ENCODE results near the gene PGLYRP4. TPM values are rescaled to one million over a fixed set of nuclear protein-coding genes. Genes with fewer than 3 reads are reported as not detected.

PGLYRP4 gene
- total and polyA plus RNA-seq, 9 donors: not detected

DNA sequence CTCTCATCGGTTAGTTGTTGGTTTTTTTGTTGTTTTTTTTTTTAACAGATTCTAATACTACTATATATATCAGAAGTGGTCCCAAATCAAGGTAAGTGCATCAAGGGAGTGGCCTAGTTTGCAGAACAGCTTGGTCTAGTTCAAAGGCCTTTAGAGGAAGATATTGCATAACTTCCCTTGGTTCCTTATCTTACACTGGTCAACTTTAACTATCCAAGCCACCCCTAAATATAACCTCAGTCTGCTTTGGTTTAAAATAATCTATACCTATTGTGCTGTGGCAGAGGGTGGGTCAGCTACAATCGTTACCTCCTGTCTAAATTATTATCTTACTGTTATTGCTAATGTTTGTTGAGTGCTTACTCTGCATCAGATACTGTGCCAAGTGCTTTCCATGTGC, 19.9 kb upstream of the PGLYRP4 start:
- Histone ChIP-seq H3K4me3 (no peak overlapping the region), H3K27ac (no peak overlapping the region), H3K4me1 (ENCODE audit: insufficient read depth) (no peaks in the 10 kb centered on the region), H3K27me3 (no peaks in the 10 kb centered on the region), H3K36me3 (no peaks in the 10 kb centered on the region), H3K9me3 (no peaks in the 10 kb centered on the region)
- no peak for DNase-seq
- intact Hi-C loops (cut with DNase I): no loop called here
- 31 to 62% (median 36%) methylated on average over 2 of the region's 2 CpGs for WGBS, 3 donors
- TF ChIP-seq EP300 (IDR thresholded peaks at IDR 0.05) (no peak), POLR2A (IDR thresholded peaks at IDR 0.05) (no peak)
- TF ChIP-seq, protein P1, sequence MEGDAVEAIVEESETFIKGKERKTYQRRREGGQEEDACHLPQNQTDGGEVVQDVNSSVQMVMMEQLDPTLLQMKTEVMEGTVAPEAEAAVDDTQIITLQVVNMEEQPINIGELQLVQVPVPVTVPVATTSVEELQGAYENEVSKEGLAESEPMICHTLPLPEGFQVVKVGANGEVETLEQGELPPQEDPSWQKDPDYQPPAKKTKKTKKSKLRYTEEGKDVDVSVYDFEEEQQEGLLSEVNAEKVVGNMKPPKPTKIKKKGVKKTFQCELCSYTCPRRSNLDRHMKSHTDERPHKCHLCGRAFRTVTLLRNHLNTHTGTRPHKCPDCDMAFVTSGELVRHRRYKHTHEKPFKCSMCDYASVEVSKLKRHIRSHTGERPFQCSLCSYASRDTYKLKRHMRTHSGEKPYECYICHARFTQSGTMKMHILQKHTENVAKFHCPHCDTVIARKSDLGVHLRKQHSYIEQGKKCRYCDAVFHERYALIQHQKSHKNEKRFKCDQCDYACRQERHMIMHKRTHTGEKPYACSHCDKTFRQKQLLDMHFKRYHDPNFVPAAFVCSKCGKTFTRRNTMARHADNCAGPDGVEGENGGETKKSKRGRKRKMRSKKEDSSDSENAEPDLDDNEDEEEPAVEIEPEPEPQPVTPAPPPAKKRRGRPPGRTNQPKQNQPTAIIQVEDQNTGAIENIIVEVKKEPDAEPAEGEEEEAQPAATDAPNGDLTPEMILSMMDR (IDR thresholded peaks at IDR 0.05): no peak

DNA sequence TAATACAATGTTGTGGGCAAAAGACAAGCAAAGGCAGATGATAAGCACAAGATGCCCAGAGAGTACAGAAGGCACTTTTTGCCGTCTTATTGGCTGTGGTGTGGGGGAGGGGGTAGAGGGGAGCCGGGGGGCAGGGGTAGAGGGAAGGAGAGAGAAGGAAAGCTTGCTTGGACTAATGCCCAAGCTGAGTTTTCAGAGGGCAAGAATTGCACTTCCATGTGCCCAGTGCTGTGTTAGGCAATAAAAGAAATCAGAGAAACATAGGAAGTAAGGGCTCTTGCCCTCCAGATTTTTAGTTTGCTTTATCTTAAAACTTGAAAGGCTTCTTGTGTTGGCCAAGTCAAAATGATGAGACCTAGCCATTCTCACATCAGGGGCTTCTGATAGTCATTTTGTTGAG, 18.4 kb upstream of the PGLYRP4 start:
- H3K36me3 ChIP-seq: no peaks in the 10 kb centered on the region
- no peak overlapping the region for H3K4me3 ChIP-seq
- H3K27me3 ChIP-seq: no peaks in the 10 kb centered on the region
- H3K4me1 ChIP-seq (ENCODE audit: insufficient read depth): no peaks in the 10 kb centered on the region
- intact Hi-C loops (cut with DNase I): no loop called here
- H3K9me3 ChIP-seq: no peaks in the 10 kb centered on the region
- H3K27ac ChIP-seq: no peak overlapping the region
- 61 to 70% (median 68%) methylated on average over 2 of the region's 2 CpGs for WGBS, 3 donors
- no peak for DNase-seq
- no peak for TF ChIP-seq EP300 (IDR thresholded peaks at IDR 0.05)

DNA sequence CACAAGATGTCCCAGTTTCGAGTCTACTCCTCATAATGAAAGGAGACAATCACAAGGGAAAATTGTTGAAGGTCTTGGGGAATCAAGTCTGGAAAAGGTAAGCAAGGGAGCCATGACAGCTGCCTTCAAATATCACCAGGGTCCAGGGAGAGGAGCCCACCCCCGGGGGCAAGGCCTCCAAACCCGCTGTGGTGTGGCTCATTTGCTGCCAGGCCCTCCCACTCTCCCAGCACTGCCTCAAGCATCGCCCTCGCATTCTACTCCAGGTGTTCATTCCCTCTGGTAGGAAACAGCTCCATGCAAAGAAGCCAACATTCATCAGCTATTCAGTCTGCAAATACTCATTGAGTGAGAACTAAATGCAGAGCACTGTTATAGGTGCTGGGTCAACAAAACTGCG, 17.6 kb upstream of the PGLYRP4 start:
- Histone ChIP-seq H3K27me3 (no peaks in the 10 kb centered on the region), H3K4me3 (no peak overlapping the region), H3K9me3 (no peaks in the 10 kb centered on the region), H3K36me3 (no peaks in the 10 kb centered on the region), H3K27ac (no peak overlapping the region), H3K4me1 (ENCODE audit: insufficient read depth) (no peaks in the 10 kb centered on the region)
- TF ChIP-seq EP300 (IDR thresholded peaks at IDR 0.05): no peak
- TF ChIP-seq, protein P1 (IDR thresholded peaks at IDR 0.05): no peak
- intact Hi-C loops (cut with DNase I): no loop called here
- no peak for DNase-seq
- 76 to 84% (median 84%) methylated on average over 6 of the region's 6 CpGs for WGBS, 3 donors

DNA sequence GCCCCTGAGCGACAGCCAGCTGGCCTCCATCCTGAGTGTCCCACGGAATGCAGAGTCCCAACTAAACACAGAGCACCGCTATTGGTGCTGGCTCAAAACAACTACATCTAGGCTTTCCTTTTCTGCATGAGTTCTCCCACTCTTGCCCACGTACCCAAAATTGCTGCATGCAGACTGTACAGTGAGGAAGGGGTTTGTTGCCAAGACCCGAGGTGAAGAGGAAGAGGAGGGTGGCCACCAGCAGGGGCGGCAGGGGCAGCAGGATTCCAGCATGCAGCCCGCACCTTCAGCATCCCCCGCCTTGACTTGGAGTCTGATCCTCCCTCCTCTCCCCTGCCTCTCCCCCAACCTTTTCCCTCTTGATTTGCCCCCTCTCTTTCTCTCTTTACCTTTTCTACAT, 17.1 kb upstream of the PGLYRP4 start:
- no peaks in the 10 kb centered on the region for H3K4me1 ChIP-seq (ENCODE audit: insufficient read depth)
- DNase-seq: no peak
- intact Hi-C loops (cut with DNase I): no loop called here
- no peaks in the 10 kb centered on the region for H3K9me3 ChIP-seq
- H3K27me3 ChIP-seq: no peaks in the 10 kb centered on the region
- WGBS, 3 donors: 67 to 70% (median 69%) methylated on average over 8 of the region's 8 CpGs
- H3K36me3 ChIP-seq: no peaks in the 10 kb centered on the region
- H3K27ac ChIP-seq: no peak overlapping the region
- no peak overlapping the region for H3K4me3 ChIP-seq
- TF ChIP-seq POLR2A (IDR thresholded peaks at IDR 0.05) (no peak), EP300 (IDR thresholded peaks at IDR 0.05) (no peak)
- TF ChIP-seq, protein P1 (IDR thresholded peaks at IDR 0.05): no peak

DNA sequence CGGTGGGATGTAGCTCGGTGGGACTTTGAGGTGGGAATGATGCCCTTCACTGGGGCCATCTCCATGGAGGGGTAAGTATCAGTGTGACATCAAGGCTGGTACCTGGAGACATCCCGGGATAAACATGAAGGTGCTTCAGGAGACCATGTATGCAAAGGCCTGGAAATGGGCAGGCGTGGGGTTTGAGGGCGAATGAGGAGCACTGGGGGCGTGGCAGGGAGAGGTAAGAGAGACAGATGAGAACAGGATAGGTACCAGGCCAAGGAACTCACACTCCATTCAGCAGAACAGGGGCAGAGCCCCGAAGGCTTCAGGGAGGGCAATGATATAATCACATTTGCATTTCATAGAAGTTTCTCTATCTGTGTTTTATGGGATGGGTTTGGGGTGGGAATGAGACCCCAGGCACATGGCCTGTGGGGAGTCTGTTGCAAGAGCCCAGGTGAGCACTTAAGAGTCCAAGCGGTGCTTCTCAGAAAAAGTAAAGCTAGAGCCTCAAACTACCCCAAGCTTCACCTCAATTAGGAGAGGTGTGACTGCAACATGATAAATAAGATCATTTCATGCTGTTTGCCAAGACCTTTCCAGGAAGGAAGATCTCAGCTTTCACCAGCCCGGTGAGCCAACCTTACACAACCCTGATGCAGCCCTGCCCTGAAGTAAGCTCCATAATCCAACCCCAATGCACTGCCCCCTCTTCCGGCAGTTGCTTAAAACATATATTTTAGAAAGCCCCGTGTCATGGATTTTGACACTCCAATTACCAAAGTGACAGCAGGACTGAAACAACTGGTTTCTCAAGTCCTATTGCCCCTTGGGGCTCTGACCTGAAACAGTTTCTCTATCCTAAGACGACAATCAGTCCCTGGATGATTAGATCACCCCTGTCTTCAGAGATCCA, 16.4 kb upstream of the PGLYRP4 start:
- Histone ChIP-seq H3K27me3 (no peaks in the 10 kb centered on the region), H3K9me3 (no peaks in the 10 kb centered on the region), H3K36me3 (no peaks in the 10 kb centered on the region), H3K4me1 (ENCODE audit: insufficient read depth) (no peaks in the 10 kb centered on the region), H3K27ac (no peak overlapping the region), H3K4me3 (no peak overlapping the region)
- TF ChIP-seq EP300 (IDR thresholded peaks at IDR 0.05): no peak
- no peak for TF ChIP-seq POLR2A (IDR thresholded peaks at IDR 0.05)
- TF ChIP-seq, protein P1 (IDR thresholded peaks at IDR 0.05): no peak
- intact Hi-C loops (cut with DNase I): no loop called here
- WGBS, 3 donors: 80 to 84% (median 81%) methylated on average over 12 of the region's 12 CpGs
- no peak for DNase-seq

Data from ovary (tissue), 9 donors.